PC-9 (cell line): ENCODE data around the gene ARHGAP24. TPM values are rescaled to one million over a fixed set of nuclear protein-coding genes. Genes with fewer than 3 reads are reported as not detected.

Source experiments
- BruUV-seq: library from RNA; stranded (reverse); fragments of 400-500 nt; replicated peaks from 2 replicates; lab custom pipeline; 2021; lab: Mats Ljungman, UMichigan
- CTCF ChIA-PET: fragments of 300-600 bp; sonication (Branson Sonifier 250); formaldehyde crosslinking; loops from one replicate; lab custom pipeline; 2022; ENCODE audit warnings: antibody characterized with exemption; lab: Charles Lee
- POLR2A ChIA-PET: fragments of 300-600 bp; sonication (Branson Sonifier 250); formaldehyde crosslinking; loops from one replicate; lab custom pipeline; 2022; ENCODE audit warnings: antibody characterized with exemption; ENCODE audit not compliant: unreplicated experiment; lab: Charles Lee
- DNase-seq, 2 experiments: peaks; one replicate each; pipeline versions ENCODE4 v3.0.0 to v3.0.0-alpha.2; 2015 to 2022; ENCODE audit warnings: mixed read lengths in 1 of 2
- H2AFZ ChIP-seq: fragments of 200-600 bp; sonication (generic); 2 replicates; pipeline ENCODE4 v1.8.1; 2017; ENCODE audit warnings: antibody characterized with exemption
- H3F3A ChIP-seq: fragments of 200-600 bp; sonication (generic); 2 replicates; pipeline ENCODE4 v1.8.1; 2017; ENCODE audit warnings: antibody characterized with exemption, mild to moderate bottlenecking, low read depth; ENCODE audit not compliant: insufficient read depth
- H3K27ac ChIP-seq: fragments of 200-600 bp; sonication (generic); 2 replicates; pipeline ENCODE4 v1.6.1; 2016; ENCODE audit warnings: mixed run types
- H3K27me3 ChIP-seq: fragments of 200-600 bp; sonication (generic); 2 replicates; pipeline ENCODE4 v1.6.1; 2016; ENCODE audit warnings: low read depth, mixed run types; ENCODE audit not compliant: insufficient read depth
- H3K36me3 ChIP-seq: fragments of 200-600 bp; sonication (generic); 2 replicates; pipeline ENCODE4 v1.6.1; 2016; ENCODE audit warnings: low read depth, mixed run types
- H3K4me1 ChIP-seq: fragments of 200-600 bp; sonication (generic); replicated peaks from 2 replicates; pipeline ENCODE4 v1.6.1; 2016; ENCODE audit warnings: mixed run types; ENCODE audit not compliant: insufficient read depth
- H3K4me2 ChIP-seq: fragments of 200-600 bp; sonication (generic); 2 replicates; pipeline ENCODE4 v1.6.1; 2017; ENCODE audit warnings: mixed run types
- H3K4me3 ChIP-seq: fragments of 200-600 bp; sonication (generic); 2 replicates; pipeline ENCODE4 v1.6.1; 2016; ENCODE audit warnings: mixed run types
- H3K79me2 ChIP-seq: fragments of 200-600 bp; sonication (generic); 2 replicates; pipeline ENCODE4 v1.6.1; 2017; ENCODE audit warnings: low read depth, mixed run types
- H3K9me2 ChIP-seq: fragments of 200-600 bp; sonication (generic); 2 replicates; pipeline ENCODE4 v1.8.1; 2017; ENCODE audit warnings: mild to moderate bottlenecking; ENCODE audit not compliant: insufficient read depth
- H3K9me3 ChIP-seq: fragments of 200-600 bp; sonication (generic); 2 replicates; pipeline ENCODE4 v1.8.1; 2016; ENCODE audit warnings: low read depth; ENCODE audit not compliant: insufficient read depth
- H4K20me1 ChIP-seq: fragments of 200-600 bp; sonication (generic); 2 replicates; pipeline ENCODE4 v1.8.1; 2017; ENCODE audit not compliant: insufficient read depth
- CTCF ChIP-seq: fragments of 200-600 bp; sonication (generic); conservative IDR thresholded peaks from 2 replicates; pipeline ENCODE4 v1.6.1; 2017; ENCODE audit warnings: mixed run types, antibody characterized with exemption, mild to moderate bottlenecking, moderate library complexity
- EZH2 ChIP-seq: fragments of 200-600 bp; sonication (generic); IDR thresholded peaks from 2 replicates; pipeline ENCODE4 v1.8.0; 2017; ENCODE audit warnings: antibody characterized with exemption, low read depth
- intact Hi-C: fragments of 100-400 bp; cut with micrococcal nuclease; formaldehyde crosslinking; loops from one replicate; pipeline ENCODE4 v1.10.0; 2022; ENCODE audit not compliant: unreplicated experiment
- total RNA-seq: library from RNA; stranded (reverse); gene quantifications from 2 replicates; pipeline ENCODE4 v1.2.3, GENCODE V29; 2021

Gene ARHGAP24
- total RNA-seq, 1 experiment from 2014 or later = 2.2 TPM

DNA sequence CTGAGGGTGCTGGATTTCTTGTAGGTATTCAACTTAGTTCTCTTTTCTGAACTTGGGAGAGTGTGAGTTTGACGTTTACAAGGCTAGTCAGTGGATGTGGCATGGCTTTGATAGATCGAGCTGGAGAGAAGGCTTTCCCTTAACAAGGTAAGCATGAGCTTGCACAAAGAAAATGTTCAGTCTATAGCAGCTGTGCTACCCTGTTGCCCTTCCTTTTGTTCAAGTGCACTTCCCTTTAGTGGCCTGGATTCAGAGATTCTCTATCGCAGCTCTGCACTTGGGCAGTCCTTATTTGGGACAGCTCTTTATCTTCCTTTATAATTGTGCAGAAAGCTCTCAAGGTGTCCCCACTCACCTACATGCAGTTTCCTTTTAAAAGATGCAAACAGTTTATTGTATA is 198.0 kb downstream of the ARHGAP24 start:
- TF ChIP-seq EZH2 (no peak), CTCF (no peak)
- Histone ChIP-seq H3K27me3 (no peaks in the 10 kb centered on the region), H3K9me3 (no peaks in the 10 kb centered on the region), H4K20me1 (no peaks in the 10 kb centered on the region), H3F3A (no peaks in the 10 kb centered on the region), H3K4me1 (no peaks in the 10 kb centered on the region), H3K27ac (no peak overlapping the region), H3K79me2 (no peaks in the 10 kb centered on the region), H3K4me2 (no peak overlapping the region), H2AFZ (no peak overlapping the region), H3K36me3 (no peaks in the 10 kb centered on the region), H3K9me2 (no peaks in the 10 kb centered on the region), H3K4me3 (no peak overlapping the region)
- intact Hi-C loops = no loop called here
- DNase-seq = no peak
- POLR2A ChIA-PET = no interaction called here
- no TSS peak for BruUV-seq
- CTCF ChIA-PET = no interaction called here

DNA sequence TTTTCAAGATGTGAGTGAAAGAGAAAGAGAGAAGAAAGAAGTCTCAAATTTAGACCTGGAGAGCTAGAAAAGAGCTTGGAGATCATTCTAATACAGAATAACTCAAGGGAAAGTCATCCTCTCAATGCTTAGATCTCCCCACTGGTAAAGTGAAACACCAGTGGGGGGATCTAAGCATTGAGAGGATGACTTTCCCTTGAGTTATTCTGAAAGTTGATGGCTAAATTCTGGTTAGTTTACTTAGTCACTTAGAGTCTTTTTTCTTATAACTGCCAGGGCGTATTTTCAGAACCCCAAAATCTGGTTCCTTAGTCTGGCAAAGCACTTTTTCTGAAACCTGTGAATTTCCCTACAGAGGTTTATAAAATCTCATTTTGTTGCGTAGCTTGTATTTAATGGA is 198.6 kb downstream of the ARHGAP24 start:
- no peaks in the 10 kb centered on the region for H3K9me3 ChIP-seq
- no peaks in the 10 kb centered on the region for H3K79me2 ChIP-seq
- no peak for TF ChIP-seq CTCF
- TF ChIP-seq EZH2 = no peak
- no peaks in the 10 kb centered on the region for H3K4me1 ChIP-seq
- H2AFZ ChIP-seq = no peak overlapping the region
- BruUV-seq = no TSS peak
- no peak overlapping the region for H3K27ac ChIP-seq
- no peaks in the 10 kb centered on the region for H3K27me3 ChIP-seq
- no peak overlapping the region for H3K4me2 ChIP-seq
- no peaks in the 10 kb centered on the region for H3F3A ChIP-seq
- POLR2A ChIA-PET = no interaction called here
- intact Hi-C loops = no loop called here
- CTCF ChIA-PET = no interaction called here
- no peaks in the 10 kb centered on the region for H3K36me3 ChIP-seq
- H3K4me3 ChIP-seq = no peak overlapping the region
- H4K20me1 ChIP-seq = no peaks in the 10 kb centered on the region
- DNase-seq = no peak
- no peaks in the 10 kb centered on the region for H3K9me2 ChIP-seq

- no peaks in the 10 kb centered on the region for H3F3A ChIP-seq
- no peak overlapping the region for H3K4me2 ChIP-seq
- H4K20me1 ChIP-seq = no peaks in the 10 kb centered on the region
- H3K4me3 ChIP-seq = no peak overlapping the region
- no peak overlapping the region for H3K27ac ChIP-seq
- BruUV-seq = no TSS peak
- H3K4me1 ChIP-seq = no peaks in the 10 kb centered on the region
- DNase-seq = no peak
- no peaks in the 10 kb centered on the region for H3K9me2 ChIP-seq
- ChIA-PET CTCF (no interaction called here), POLR2A (no interaction called here)
- no peak for TF ChIP-seq CTCF
- TF ChIP-seq EZH2 = no peak
- H2AFZ ChIP-seq = no peak overlapping the region
- no peaks in the 10 kb centered on the region for H3K9me3 ChIP-seq
- intact Hi-C loops = no loop called here
- H3K79me2 ChIP-seq = no peaks in the 10 kb centered on the region
- no peaks in the 10 kb centered on the region for H3K27me3 ChIP-seq
- no peaks in the 10 kb centered on the region for H3K36me3 ChIP-seq
Observed at GRCh38 chr4:85675076-85676049, 200.4 kb downstream of the ARHGAP24 start.
